ENCODE results near the gene MAN2A1.

Gene MAN2A1

DNA sequence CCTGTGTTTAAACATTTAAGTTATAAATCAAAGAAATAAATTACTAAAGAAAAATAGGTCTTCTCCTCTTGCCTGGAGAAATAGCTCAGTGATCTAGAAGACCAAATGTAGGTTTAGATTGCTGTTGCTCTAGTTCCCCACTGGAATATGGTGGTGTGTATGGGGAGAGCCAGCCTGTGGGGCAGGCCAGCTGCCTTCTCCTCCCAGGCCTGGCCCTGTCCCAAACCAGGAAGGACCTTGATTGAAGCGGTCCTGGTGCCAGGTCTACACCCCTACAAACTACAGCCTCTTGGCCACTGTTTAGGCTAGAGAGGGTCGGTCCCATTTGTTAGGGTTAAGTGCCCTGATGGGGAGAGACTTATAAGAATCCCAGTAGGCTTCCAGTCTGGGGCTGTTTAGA lies 35.4 kb downstream of the MAN2A1 start:
- H3K27ac ChIP-seq (ENCODE audit: low read length) = no peak overlapping the region
- H3K4me3 ChIP-seq (ENCODE audit: low read length in 2 of 2) = no peak overlapping the region
- H3K36me3 ChIP-seq (ENCODE audit: control insufficient read depth in 2 of 2, insufficient read depth in 2 of 2, low read length in 2 of 2) = no peaks in the 10 kb centered on the region
- no peaks in the 10 kb centered on the region for H3K27me3 ChIP-seq (ENCODE audit: control insufficient read depth in 1 of 2, insufficient read depth in 2 of 2, low read length in 2 of 2)
- no peaks in the 10 kb centered on the region for H3K4me1 ChIP-seq (ENCODE audit: control insufficient read depth, insufficient read depth, low read length)
- H3K9me3 ChIP-seq (ENCODE audit: control insufficient read depth in 2 of 2, low read length in 2 of 2) = no peaks in the 10 kb centered on the region
- no peak overlapping the region for H3K9ac ChIP-seq (ENCODE audit: low read length in 2 of 2)

DNA sequence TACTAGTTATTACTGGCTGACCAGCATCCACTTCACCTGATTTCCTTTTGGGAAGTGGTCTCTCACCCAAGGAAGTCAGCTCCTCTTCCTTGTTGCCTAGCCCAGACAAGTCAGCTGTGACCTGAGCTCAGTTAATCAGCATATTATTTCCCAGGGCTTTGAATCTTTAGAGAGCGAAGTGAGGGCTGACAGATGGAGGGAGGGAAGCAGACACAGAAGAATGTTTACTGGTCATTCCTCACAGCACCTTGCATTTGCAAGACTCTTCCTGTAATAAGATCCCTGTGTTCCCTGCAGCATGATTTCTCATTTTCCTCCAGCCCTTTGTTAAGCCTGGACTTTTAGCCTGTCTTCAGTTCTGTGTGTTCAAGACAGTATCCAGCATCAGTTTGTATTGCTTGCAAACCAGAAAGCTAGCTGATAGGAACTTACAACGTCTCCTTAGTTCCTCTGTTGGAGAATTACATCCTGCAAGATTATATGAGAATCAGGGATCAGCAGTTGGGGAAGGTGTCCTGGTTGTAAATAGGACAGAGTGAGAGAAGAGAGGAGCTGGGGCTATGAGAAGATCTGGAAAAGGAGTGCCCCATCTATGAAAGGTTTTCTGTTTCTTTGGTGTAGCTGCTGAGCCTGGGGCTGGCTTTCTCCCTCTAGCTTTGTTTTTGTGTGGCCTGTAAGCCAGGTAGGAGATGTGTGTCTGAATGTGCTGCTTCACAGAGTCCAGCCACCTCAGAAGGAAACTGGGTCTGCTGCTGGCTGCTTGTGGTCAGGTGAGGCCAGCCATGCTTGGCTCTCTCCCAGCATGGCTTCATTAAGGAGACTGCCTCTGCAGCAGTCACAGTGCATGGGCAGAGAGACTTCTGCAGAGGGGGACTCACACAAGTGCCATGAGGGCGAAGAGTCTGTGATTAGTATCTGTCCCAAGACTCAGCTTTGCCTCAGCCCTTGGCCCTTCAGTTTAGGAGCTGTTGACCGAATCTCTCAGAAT lies 50.3 kb downstream of the MAN2A1 start:
- no peaks in the 10 kb centered on the region for H3K9me3 ChIP-seq (ENCODE audit: control insufficient read depth in 2 of 2, low read length in 2 of 2)
- H3K27ac ChIP-seq (ENCODE audit: low read length) = no peak overlapping the region
- no peaks in the 10 kb centered on the region for H3K36me3 ChIP-seq (ENCODE audit: control insufficient read depth in 2 of 2, insufficient read depth in 2 of 2, low read length in 2 of 2)
- peaks cover 11% of the 10 kb centered on the region for H3K4me1 ChIP-seq (ENCODE audit: control insufficient read depth, insufficient read depth, low read length)
- peak overlapping the region in 1 of 2 donors; percentile 23 for H3K4me3 ChIP-seq (ENCODE audit: low read length in 2 of 2)
- no peaks in the 10 kb centered on the region for H3K27me3 ChIP-seq (ENCODE audit: control insufficient read depth in 1 of 2, insufficient read depth in 2 of 2, low read length in 2 of 2)
- H3K9ac ChIP-seq (ENCODE audit: low read length in 2 of 2) = no peak overlapping the region

DNA sequence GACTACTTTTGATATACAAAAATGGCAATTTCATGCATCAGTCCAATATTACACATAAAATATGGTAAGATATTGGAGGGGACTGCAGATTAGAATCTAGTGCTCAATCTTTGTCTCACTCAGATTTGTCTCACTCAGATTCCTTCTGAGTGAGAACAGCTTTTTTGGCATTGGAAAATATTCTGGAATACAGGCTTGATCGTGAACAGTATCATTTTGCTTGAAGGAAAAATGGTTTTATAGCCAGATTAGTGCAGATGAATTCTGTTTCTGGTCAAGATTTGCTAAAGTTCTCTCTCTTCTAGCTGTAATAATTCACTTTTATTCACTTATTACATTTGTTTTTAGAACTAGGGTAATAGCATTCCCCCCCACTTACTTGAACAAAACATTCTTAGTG lies 51.2 kb downstream of the MAN2A1 start:
- Histone ChIP-seq H3K36me3 (ENCODE audit: control insufficient read depth in 2 of 2, insufficient read depth in 2 of 2, low read length in 2 of 2) (no peaks in the 10 kb centered on the region), H3K27me3 (ENCODE audit: control insufficient read depth in 1 of 2, insufficient read depth in 2 of 2, low read length in 2 of 2) (no peaks in the 10 kb centered on the region), H3K9me3 (ENCODE audit: control insufficient read depth in 2 of 2, low read length in 2 of 2) (no peaks in the 10 kb centered on the region), H3K27ac (ENCODE audit: low read length) (no peak overlapping the region), H3K4me3 (ENCODE audit: low read length in 2 of 2) (no peak overlapping the region), H3K9ac (ENCODE audit: low read length in 2 of 2) (no peak overlapping the region), H3K4me1 (ENCODE audit: control insufficient read depth, insufficient read depth, low read length) (peaks cover 11% of the 10 kb centered on the region)

- Histone ChIP-seq H3K27me3 (ENCODE audit: control insufficient read depth in 1 of 2, insufficient read depth in 2 of 2, low read length in 2 of 2) (no peaks in the 10 kb centered on the region), H3K27ac (ENCODE audit: low read length) (no peak overlapping the region), H3K9ac (ENCODE audit: low read length in 2 of 2) (no peak overlapping the region), H3K36me3 (ENCODE audit: control insufficient read depth in 2 of 2, insufficient read depth in 2 of 2, low read length in 2 of 2) (no peaks in the 10 kb centered on the region), H3K4me1 (ENCODE audit: control insufficient read depth, insufficient read depth, low read length) (peaks cover 11% of the 10 kb centered on the region), H3K9me3 (ENCODE audit: control insufficient read depth in 2 of 2, low read length in 2 of 2) (no peaks in the 10 kb centered on the region), H3K4me3 (ENCODE audit: low read length in 2 of 2) (no peak overlapping the region)
Measured at GRCh38 chr5:109741390-109741789, 51.7 kb downstream of the MAN2A1 start.

- H3K27ac ChIP-seq (ENCODE audit: low read length) = no peak overlapping the region
- peaks cover 11% of the 10 kb centered on the region for H3K4me1 ChIP-seq (ENCODE audit: control insufficient read depth, insufficient read depth, low read length)
- H3K27me3 ChIP-seq (ENCODE audit: control insufficient read depth in 1 of 2, insufficient read depth in 2 of 2, low read length in 2 of 2) = no peaks in the 10 kb centered on the region
- H3K4me3 ChIP-seq (ENCODE audit: low read length in 2 of 2) = no peak overlapping the region
- no peaks in the 10 kb centered on the region for H3K9me3 ChIP-seq (ENCODE audit: control insufficient read depth in 2 of 2, low read length in 2 of 2)
- no peak overlapping the region for H3K9ac ChIP-seq (ENCODE audit: low read length in 2 of 2)
- no peaks in the 10 kb centered on the region for H3K36me3 ChIP-seq (ENCODE audit: control insufficient read depth in 2 of 2, insufficient read depth in 2 of 2, low read length in 2 of 2)
Measured at GRCh38 chr5:109743041-109743531, 53.4 kb downstream of the MAN2A1 start.

GRCh38 chr5:109743770-109744212 lies 54.1 kb downstream of the MAN2A1 start:
- H3K27ac ChIP-seq (ENCODE audit: low read length) = no peak overlapping the region
- no peaks in the 10 kb centered on the region for H3K9me3 ChIP-seq (ENCODE audit: control insufficient read depth in 2 of 2, low read length in 2 of 2)
- no peaks in the 10 kb centered on the region for H3K36me3 ChIP-seq (ENCODE audit: control insufficient read depth in 2 of 2, insufficient read depth in 2 of 2, low read length in 2 of 2)
- H3K27me3 ChIP-seq (ENCODE audit: control insufficient read depth in 1 of 2, insufficient read depth in 2 of 2, low read length in 2 of 2) = no peaks in the 10 kb centered on the region
- H3K4me1 ChIP-seq (ENCODE audit: control insufficient read depth, insufficient read depth, low read length) = peaks cover 11% of the 10 kb centered on the region
- H3K4me3 ChIP-seq (ENCODE audit: low read length in 2 of 2) = no peak overlapping the region
- no peak overlapping the region for H3K9ac ChIP-seq (ENCODE audit: low read length in 2 of 2)

DNA sequence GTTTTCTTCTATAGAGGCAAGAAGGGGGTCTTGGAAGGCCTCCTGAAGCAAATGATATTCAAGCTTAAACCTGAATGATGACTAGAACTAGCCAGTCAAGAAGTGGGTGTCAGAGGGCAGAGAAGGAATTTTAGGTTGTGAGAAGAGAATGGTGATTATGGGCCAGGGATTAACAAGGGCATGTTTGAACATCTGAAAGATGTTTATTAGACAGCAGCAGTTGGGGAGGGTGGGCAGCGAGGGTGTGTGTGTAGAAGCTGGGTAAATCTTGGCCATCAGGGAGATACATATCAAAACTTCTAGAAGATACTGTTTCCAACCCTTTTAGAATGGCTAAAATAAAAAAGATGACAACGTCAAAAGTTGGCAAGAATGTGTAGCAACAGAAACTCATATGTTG lies 54.5 kb downstream of the MAN2A1 start:
- Histone ChIP-seq H3K4me3 (ENCODE audit: low read length in 2 of 2) (no peak overlapping the region), H3K9ac (ENCODE audit: low read length in 2 of 2) (no peak overlapping the region), H3K9me3 (ENCODE audit: control insufficient read depth in 2 of 2, low read length in 2 of 2) (no peaks in the 10 kb centered on the region), H3K27me3 (ENCODE audit: control insufficient read depth in 1 of 2, insufficient read depth in 2 of 2, low read length in 2 of 2) (no peaks in the 10 kb centered on the region), H3K27ac (ENCODE audit: low read length) (no peak overlapping the region), H3K36me3 (ENCODE audit: control insufficient read depth in 2 of 2, insufficient read depth in 2 of 2, low read length in 2 of 2) (no peaks in the 10 kb centered on the region), H3K4me1 (ENCODE audit: control insufficient read depth, insufficient read depth, low read length) (peaks cover 11% of the 10 kb centered on the region)

- Histone ChIP-seq H3K9ac (ENCODE audit: low read length in 2 of 2) (no peak overlapping the region), H3K9me3 (ENCODE audit: control insufficient read depth in 2 of 2, low read length in 2 of 2) (no peaks in the 10 kb centered on the region), H3K27me3 (ENCODE audit: control insufficient read depth in 1 of 2, insufficient read depth in 2 of 2, low read length in 2 of 2) (no peaks in the 10 kb centered on the region), H3K27ac (ENCODE audit: low read length) (no peak overlapping the region), H3K4me3 (ENCODE audit: low read length in 2 of 2) (no peak overlapping the region), H3K36me3 (ENCODE audit: control insufficient read depth in 2 of 2, insufficient read depth in 2 of 2, low read length in 2 of 2) (no peaks in the 10 kb centered on the region), H3K4me1 (ENCODE audit: control insufficient read depth, insufficient read depth, low read length) (no peaks in the 10 kb centered on the region)
Measured at GRCh38 chr5:109748546-109748945, 58.8 kb downstream of the MAN2A1 start.

GRCh38 chr5:109750463-109750862 lies 60.7 kb downstream of the MAN2A1 start:
- H3K27ac ChIP-seq (ENCODE audit: low read length) = no peak overlapping the region
- H3K36me3 ChIP-seq (ENCODE audit: control insufficient read depth in 2 of 2, insufficient read depth in 2 of 2, low read length in 2 of 2) = no peaks in the 10 kb centered on the region
- H3K27me3 ChIP-seq (ENCODE audit: control insufficient read depth in 1 of 2, insufficient read depth in 2 of 2, low read length in 2 of 2) = no peaks in the 10 kb centered on the region
- no peaks in the 10 kb centered on the region for H3K9me3 ChIP-seq (ENCODE audit: control insufficient read depth in 2 of 2, low read length in 2 of 2)
- H3K9ac ChIP-seq (ENCODE audit: low read length in 2 of 2) = no peak overlapping the region
- H3K4me1 ChIP-seq (ENCODE audit: control insufficient read depth, insufficient read depth, low read length) = no peaks in the 10 kb centered on the region
- no peak overlapping the region for H3K4me3 ChIP-seq (ENCODE audit: low read length in 2 of 2)

- Histone ChIP-seq H3K4me3 (ENCODE audit: low read length in 2 of 2) (no peak overlapping the region), H3K4me1 (ENCODE audit: control insufficient read depth, insufficient read depth, low read length) (no peaks in the 10 kb centered on the region), H3K36me3 (ENCODE audit: control insufficient read depth in 2 of 2, insufficient read depth in 2 of 2, low read length in 2 of 2) (peaks cover 0 to 5% of the 10 kb centered on the region in 2 donors), H3K9me3 (ENCODE audit: control insufficient read depth in 2 of 2, low read length in 2 of 2) (no peaks in the 10 kb centered on the region), H3K27me3 (ENCODE audit: control insufficient read depth in 1 of 2, insufficient read depth in 2 of 2, low read length in 2 of 2) (no peaks in the 10 kb centered on the region), H3K9ac (ENCODE audit: low read length in 2 of 2) (no peak overlapping the region), H3K27ac (ENCODE audit: low read length) (no peak overlapping the region)
Measured at GRCh38 chr5:109753279-109753678, 63.6 kb downstream of the MAN2A1 start.

DNA sequence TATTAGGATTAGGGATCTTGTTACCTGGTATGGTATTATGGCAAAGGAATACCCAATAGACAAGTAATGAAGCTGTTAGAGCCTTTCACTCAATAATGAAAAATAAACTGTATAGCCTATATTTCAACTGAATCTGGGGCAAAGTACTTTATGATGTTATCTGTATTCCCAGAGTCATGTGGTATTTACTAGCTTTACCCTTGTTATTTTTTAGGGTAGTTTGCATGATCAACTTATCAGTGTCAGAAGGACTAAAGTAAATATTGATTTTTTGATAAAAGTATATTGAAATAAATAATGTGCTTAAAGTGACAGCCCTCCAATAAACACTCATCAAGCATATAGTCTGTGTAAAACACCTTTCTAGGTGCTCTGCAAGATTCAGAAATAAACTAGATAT lies 64.6 kb downstream of the MAN2A1 start:
- Histone ChIP-seq H3K9ac (ENCODE audit: low read length in 2 of 2) (no peak overlapping the region), H3K9me3 (ENCODE audit: control insufficient read depth in 2 of 2, low read length in 2 of 2) (no peaks in the 10 kb centered on the region), H3K27ac (ENCODE audit: low read length) (no peak overlapping the region), H3K36me3 (ENCODE audit: control insufficient read depth in 2 of 2, insufficient read depth in 2 of 2, low read length in 2 of 2) (peaks cover 0 to 5% of the 10 kb centered on the region in 2 donors), H3K27me3 (ENCODE audit: control insufficient read depth in 1 of 2, insufficient read depth in 2 of 2, low read length in 2 of 2) (no peaks in the 10 kb centered on the region), H3K4me3 (ENCODE audit: low read length in 2 of 2) (no peak overlapping the region), H3K4me1 (ENCODE audit: control insufficient read depth, insufficient read depth, low read length) (no peaks in the 10 kb centered on the region)

Data from stomach smooth muscle (tissue), 2 donors.